GM19395 (cell line): ENCODE results near the gene ZNF282.

Experiments
- ATAC-seq: cut with Tn5 transposase; IDR thresholded peaks from one replicate; pipeline ENCODE4 v1.9.1; 2021; ENCODE audit warnings: mild to moderate bottlenecking, moderate library complexity; ENCODE audit not compliant: unreplicated experiment

Gene ZNF282

DNA sequence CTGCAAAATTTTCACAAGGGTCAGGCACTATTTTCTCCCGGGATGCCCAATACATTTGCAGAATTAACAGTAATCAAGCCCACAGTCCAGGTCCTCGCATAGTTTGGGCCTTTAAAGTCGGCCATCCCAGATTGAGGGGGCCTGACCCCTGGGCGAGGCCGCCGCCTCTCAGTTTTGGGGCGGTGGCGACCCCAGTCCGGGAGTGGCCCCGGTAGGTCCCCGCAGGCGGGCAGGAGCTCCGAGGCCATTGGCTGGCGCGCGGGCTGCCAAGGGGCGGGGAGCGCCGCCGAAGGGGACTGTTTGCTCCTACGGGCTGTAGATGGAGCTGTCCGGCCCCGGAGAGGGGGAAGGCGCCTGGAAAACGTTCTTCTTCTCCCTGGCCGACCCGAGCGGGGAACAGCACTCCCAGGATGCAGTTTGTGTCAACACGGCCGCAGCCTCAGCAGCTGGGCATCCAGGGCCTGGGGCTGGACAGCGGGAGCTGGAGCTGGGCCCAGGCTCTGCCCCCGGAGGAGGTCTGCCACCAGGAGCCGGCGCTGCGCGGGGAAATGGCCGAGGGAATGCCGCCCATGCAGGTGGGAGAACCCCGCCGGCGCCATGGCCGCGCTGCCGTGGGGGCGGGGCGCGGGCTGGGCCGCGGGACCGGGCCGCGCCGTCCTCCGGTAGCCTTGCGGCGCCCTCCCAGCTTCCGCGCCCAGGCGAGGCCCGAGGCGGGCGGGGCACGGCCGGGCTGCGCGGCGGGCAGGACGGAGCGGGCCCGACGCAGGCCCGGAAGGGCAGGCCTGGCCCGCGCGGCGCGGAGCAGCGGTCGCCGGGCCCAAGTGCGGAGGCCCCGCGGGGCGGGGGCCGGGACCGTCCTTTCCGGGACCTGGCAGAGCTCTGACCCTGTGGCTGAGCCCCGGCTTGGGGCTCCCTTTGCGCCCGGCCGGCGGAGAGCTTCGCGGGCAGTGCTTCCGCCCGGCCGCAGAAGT, at the start of gene ZNF282:
TSS of gene ZNF282 (plus strand) at position 367 of the 971 bp plus-strand sequence. CDS start at position 411, 44 bp downstream.
- ATAC-seq, result peak; percentile 94

DNA sequence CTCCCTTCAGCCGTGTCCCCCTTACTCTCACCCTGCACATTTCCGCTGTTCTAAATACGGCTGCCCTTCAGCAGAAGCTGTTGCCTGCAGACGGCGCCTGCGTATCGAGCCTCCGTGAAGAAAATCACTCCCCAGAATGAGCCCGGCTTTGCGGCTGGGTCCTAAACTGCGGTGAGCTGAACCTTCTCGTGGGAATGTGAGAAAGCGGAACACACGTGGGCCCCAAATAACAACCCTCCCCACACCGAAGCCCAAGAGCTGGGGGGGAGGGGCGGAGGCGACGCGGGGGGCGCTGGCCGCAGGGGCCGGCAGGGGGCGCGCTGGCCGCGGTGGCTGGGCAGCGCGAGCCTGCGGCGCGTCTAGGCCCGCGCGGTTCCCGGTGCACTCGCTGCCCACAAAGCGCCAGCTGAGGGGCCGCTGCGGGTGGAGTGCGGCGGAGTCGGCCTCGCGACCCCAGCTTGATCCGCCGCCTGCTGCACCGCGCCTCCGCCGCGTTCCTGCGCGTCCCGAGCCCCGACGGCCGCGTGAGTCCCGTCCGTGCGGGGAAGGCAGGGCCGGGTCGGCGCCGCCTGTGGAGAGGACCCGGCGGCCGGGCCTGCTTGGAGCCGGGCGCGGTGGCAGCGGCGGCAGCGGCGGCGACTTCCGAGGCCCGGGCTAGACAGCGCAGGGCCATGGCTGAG, 48.1 kb upstream of the ZNF282 start, which contains the start of gene ZNF398:
TSS of gene ZNF398 (plus strand) at position 382 of the 680 bp plus-strand sequence. CDS start at position 672, 290 bp downstream.
- ATAC-seq, result peak; percentile 73

DNA sequence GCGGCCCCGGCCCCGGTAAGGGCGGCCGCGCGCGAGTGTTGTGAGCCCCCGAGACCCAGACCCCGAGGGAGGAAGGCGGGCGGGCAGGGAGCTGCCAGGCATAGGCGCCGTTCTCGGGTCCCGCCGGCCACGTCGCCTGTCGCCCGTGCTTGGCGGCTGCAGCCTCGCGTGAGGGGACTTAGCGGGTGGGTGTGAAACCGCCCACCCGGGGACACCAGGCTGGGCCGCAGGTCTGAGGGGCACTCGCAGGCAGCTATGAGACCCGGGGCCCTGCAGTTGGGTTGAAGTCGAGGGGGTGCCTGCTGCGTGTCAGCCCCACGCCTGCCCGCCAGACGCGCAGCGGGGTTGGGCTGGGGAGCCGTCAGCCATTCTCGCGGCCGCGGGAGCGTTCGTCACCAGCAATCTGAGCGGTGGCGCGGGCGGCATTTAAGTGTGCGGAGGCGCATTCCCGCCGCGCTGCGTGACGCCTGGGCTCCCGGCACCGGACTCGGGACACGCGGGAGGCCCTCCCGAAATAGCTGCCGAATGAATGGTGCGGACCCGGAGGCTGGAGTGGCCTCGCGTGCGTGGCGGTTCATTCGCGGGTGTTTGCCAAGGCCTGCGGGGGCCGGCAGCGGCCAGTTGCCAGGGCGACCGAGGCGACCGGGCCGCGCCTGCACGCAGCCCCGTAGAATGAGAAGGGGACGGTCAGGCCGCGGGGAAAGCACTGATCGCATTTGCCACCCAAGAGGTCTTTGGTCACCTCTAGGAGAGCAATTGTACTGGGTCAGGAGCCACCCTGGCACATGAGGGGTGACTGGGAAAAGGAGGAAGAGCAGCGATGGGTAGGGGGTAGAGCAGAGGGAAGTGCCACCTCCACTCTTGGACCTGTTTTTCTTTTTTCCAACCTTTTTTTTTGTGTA, 47.3 kb upstream of the ZNF282 start:
- ATAC-seq, result peak; percentile 44

DNA sequence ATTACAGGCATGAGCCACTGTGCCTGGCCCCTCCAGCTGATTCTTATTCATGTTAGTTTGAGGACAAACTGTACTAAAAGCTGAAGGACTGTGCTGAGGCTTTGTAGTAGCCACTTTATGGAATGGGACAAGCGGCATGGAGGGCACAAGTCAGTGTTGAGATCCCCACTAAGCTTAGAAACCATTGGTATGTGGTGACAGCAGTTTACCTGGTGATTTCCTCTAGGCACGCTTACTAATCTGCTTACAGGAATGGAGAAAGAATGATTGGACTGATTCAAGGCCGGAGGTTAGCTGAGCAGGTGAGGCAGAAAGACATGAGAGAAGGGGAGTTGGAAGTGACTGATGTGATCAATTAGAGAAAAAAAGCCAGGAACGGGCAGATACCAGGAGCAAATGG, 44.4 kb upstream of the ZNF282 start:
- ATAC-seq, result no peak

DNA sequence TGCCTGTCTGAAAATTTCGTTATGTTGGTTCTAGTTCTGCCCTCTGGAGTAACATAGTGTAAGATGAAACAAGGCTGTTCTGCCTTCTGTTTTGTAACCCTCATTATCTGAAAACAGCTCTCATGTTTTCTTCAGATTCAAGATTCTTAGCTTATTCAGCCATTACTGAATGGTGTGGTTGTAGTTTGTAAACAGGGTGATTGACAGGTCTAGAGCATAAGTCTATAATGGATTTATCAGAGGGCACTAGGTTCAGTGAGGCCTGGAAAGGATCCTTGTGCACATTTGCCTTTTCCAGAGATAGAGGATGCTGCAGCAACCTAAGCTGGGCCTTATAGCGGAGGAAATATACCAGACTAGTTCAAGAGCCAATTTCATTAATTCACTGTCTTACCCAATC, 42.0 kb upstream of the ZNF282 start:
- ATAC-seq, result no peak

DNA sequence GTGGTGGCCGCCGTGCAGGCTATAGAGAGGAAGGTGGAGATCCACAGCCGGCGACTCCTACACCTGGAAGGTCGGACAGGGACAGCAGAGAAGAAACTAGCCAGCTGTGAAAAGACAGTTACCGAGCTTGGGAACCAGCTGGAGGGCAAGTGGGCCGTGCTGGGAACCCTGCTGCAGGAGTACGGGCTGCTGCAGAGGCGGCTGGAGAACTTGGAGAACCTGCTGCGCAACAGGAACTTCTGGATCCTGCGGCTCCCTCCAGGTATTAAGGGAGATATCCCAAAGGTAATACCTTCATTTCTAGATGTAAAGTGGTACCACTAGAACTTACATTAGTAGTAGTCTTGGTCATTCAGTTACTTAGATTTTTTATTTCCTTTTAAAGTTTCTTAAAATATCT, 41.3 kb upstream of the ZNF282 start:
- ATAC-seq, result no peak

DNA sequence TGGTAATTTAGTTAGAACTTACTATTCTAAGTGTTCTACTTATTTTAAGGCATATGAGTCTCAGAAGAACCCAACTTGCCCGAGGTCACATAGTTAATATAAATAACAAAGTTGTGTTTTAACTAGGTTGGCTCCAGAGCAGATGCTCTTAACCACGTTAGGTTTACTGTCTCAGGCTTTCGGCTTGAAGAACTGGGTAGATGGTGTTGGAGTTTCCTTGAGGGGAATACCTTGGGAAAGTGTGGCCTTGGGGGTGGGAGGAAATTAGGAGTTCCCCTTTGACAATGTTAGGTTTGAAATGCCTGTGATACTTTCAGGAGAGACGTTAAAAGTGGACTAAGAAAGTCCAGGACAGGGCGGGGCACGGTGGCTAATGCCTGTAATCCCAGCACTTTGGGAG, 38.4 kb upstream of the ZNF282 start:
- no peak for ATAC-seq

DNA sequence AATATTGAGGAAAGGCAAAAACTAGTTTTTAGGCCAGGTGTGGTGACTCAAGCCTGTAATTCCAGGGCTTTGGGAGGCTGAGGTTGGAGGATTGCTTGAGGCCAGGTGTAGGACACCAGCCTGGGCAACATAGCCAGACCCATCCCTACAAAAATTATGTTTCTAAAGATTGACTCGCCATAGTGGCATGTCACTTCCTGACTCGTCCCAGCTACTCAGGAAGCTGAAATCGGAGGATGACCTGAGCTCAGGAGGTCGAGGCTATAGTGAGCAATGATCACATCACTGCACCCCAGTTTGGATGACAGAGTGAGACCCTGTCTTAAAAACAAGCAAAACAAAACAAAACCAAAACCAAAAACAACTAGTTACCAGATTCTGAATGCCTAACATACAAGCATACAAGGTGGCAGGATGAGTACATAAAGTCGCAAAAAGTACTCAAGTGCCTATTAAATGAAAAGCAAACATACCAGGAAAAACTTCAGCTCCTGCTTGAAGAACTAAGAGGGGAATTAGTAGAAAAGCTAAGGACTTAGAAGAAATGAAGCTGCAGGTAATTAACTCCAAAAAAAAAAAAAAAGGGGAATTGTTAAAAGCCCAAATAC, 34.0 kb upstream of the ZNF282 start:
- ATAC-seq, result no peak

DNA sequence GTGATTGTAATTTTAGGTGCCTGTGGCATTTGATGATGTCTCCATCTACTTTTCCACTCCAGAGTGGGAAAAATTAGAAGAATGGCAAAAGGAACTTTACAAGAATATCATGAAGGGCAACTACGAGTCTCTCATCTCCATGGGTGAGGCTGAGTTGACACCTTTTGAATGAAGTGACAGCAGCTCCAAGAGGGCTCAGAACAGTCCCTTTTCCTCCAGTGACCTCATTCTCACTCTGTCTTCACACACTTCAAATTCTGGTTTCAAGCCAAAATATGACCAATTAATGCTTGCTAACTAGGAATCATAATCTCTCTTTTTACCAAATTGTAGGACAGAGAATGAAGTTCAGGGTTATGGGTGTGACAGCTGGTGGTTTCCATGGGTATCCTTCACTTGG, 29.2 kb upstream of the ZNF282 start:
- ATAC-seq, result no peak

DNA sequence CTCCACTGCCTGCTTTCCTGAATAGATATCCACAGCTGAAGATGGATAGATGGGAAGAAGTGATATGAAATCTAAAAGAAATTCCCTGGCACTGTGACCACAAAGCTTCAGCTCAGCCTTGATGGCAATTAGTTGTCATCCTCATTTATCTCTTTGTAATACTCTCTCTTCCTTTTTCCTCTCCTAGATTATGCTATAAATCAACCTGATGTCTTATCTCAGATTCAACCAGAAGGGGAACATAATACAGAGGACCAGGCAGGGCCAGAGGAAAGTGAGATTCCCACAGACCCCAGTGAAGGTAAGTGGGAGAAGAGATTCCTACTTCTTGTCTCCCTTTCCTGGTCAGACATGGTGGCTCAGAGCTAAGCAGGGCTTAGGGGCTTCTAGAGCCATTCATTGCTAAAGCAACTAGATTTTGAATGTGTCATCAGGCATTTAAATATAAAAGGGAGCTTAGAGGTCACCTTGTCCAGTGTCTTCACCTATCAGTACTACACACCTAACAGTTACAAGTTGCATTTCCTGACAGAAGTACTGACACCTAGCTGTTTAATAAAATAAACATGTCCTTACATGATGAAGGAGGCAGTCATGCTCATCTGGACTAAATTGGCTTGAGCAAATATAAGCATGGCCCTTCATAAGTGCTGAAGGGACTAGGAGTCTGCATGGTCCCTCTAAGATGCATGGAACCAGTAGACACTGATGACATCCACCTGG, 28.6 kb upstream of the ZNF282 start:
- ATAC-seq, result no peak

DNA sequence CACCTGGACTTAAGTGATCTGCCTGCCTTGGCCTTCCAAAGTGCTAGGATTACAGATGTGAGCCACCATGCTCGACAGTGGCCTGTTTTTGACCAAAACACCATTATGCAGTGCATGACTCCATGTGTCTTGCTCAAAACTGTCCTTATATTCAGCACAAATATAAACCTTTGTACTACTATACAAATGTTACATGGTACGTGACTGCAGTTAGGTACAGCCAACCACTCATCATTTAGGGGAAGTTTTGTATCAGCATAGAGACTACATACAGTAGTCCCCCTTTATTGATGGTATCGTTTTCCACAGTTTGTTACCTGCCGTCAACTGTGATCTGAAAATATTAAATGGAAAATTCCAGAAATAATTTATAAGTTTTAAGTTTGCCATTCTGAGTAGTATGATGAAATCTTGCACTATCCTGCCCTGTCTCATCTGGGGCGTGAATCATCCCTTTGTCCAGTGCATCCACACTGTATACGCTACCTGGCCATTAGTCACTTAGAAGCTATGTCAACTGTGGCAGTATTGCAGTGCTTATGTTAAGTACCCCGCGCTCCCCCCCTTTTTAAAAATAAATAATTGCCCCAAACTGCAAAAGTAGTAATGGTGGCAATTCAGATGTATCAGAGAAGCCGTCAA, 23.3 kb upstream of the ZNF282 start:
- ATAC-seq, result no peak

DNA sequence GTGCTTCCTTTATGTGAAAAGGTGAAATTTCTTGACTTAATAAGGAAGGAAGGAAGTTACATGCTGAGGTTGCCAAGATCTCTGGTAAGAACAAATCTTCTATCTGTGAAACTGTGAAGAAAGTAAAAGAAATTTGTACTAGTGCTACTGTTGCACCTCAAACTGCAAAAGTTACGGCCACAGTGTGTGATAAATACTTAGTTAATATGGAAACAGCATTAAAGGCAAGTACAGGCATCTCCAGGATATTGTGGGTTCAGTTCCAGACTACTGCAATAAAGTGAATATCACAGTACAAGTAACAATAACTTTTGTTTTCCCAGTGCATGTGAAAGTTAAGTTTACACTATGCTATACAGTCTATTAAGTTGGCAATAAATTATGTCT, 22.8 kb upstream of the ZNF282 start:
- no peak for ATAC-seq

DNA sequence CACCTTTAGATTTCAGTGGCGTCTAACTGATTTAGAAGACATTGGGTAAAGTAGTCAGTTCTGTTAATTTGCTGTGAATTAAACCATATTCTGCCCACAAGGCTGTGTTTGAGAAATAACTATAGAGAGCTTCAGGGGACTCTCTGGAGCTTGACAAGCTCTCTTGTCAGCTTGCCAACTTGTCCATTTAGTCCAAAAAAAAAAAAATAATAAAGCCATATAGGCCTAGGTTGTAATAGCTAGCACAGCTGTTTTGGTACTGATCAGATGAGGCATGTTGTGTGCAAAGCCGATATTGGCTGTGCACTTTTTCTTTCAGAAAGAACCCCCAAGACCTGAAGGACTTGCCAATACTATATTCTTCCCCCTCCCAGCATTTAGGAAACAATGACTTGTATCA, 20.2 kb upstream of the ZNF282 start:
- ATAC-seq, result no peak

DNA sequence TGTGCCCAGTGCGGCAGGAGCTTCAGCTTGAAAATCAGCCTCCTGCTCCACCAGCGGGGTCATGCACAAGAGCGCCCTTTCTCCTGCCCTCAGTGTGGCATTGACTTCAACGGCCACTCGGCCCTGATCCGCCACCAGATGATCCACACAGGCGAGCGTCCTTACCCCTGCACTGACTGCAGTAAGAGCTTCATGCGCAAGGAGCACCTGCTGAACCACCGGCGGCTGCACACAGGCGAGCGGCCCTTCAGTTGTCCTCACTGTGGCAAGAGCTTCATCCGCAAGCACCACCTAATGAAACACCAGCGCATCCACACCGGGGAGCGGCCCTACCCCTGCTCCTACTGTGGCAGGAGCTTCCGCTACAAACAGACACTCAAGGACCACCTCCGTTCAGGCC, 16.1 kb upstream of the ZNF282 start:
- no peak for ATAC-seq

DNA sequence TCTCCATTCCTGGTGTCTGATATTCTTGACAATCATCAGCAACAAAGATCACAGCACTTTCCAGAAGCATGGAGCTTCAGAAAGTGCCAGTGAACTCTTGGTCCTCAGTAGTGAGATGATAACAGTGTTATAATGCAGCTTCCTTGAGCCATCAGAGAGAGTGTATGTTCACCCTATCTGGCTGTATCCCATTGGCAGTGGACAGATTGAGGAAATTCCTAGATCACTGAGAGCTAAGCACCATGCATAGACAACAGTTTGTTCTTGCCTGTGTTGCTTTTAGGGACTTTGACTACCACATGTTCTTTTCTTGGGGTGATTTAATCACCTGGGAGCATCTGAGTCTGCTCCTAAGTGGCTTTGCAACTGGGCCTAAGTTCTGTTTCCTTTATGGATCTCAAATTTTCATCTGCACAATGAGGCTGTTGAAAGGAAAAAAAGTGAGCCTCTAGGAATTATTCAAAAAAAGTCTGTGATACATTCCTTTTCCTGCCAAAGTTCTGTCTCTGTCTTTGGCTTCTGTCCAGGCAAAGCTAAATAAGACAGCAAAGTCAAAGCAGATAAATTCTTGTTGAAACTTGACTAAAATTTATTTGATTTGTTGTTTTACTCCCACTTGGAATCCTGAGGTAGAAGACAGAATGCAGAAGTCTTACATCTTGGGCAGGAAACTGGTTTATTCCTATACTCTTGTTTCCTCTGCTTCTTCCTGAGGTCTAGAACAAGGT, 14.5 kb upstream of the ZNF282 start:
- ATAC-seq, result no peak

DNA sequence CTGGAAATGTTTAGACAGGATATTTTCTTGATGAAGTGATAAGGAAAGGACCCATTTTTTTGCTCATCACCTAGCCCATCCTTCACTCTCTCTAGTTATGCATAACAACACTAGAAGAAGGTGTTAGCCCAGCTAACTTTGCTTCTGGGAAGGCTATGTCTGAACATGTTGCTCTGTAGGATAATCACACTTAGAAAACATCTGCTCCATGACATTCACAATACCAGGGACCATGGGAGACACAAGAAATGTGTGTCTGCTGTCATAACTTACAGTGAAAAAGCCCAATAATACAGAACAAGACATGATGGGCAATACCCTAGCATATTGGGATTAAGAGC, 13.9 kb upstream of the ZNF282 start:
- no peak for ATAC-seq

DNA sequence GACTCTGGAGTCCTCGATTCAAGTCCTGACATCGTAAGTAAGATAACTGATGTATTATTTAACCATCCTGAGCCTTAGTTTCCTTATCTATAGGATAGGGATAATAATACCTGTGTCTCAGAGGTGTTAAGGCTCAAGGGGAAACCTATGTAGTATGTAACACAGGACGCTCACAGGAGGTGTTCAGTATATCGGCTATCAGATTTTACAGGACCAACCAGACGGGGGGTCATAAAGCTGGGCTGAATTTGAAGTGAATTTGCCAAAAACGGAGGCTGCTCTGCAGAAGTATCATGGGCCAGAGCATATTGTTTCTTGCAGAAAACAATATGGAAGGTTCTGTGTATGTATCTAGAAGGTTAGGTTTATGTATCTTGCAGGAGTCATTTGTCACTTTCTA, 11.1 kb upstream of the ZNF282 start:
- no peak for ATAC-seq

DNA sequence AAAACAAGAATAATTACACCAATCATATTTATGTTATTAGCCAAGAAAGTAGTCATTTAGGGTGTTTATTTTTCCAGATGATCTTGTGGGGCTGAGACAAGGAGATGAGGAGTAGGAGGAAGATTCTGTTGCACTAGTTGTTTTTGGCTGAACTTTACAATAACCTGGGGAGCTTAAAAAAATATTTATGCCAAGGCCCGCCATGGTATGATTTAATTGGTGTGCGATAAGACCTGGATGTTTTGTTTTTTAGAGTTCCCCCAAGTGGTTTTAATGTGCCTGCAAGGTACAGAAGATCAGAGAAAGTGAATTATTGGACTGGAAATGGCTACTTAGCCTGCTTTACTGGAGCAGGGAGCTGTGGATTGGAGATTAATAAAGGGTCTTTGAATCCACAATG, 7.1 kb upstream of the ZNF282 start:
- ATAC-seq, result no peak
